NCI-H510A (cell line): ENCODE measurements around the gene FBN2.

Source experiments
- DNase-seq: peaks from one replicate; lab custom pipeline; 2025; lab: John Stamatoyannopoulos, UW

Gene FBN2

GRCh38 chr5:128305341-128305740 lies 232.7 kb downstream of the FBN2 start:
- DNase-seq, result no peak

- DNase-seq, result no peak
These were observed 233.3 kb downstream of the FBN2 start for GRCh38 chr5:128304791-128305190.

- DNase-seq, result no peak
These were observed 234.0 kb downstream of the FBN2 start for GRCh38 chr5:128304088-128304487.

- no peak for DNase-seq
These were observed 234.5 kb downstream of the FBN2 start for GRCh38 chr5:128303593-128303992.

- DNase-seq, result no peak
These were observed 237.9 kb downstream of the FBN2 start for GRCh38 chr5:128300181-128300580.

GRCh38 chr5:128290152-128290858 lies 247.7 kb downstream of the FBN2 start:
- DNase-seq, result no peak

GRCh38 chr5:128287740-128288139 lies 250.3 kb downstream of the FBN2 start:
- DNase-seq, result no peak

- no peak for DNase-seq
These were observed 253.8 kb downstream of the FBN2 start for GRCh38 chr5:128284236-128284635.

- DNase-seq, result no peak
These were observed 258.7 kb downstream of the FBN2 start for GRCh38 chr5:128279345-128279744.

GRCh38 chr5:128276537-128277216 lies 261.4 kb downstream of the FBN2 start:
- DNase-seq, result no peak

GRCh38 chr5:128274441-128274840 lies 263.6 kb downstream of the FBN2 start:
- DNase-seq, result no peak

- DNase-seq, result no peak
These were observed 264.3 kb downstream of the FBN2 start for GRCh38 chr5:128273736-128274135.

- no peak for DNase-seq
These were observed 266.1 kb downstream of the FBN2 start for GRCh38 chr5:128271859-128272464.

GRCh38 chr5:128271071-128271470 lies 267.0 kb downstream of the FBN2 start:
- no peak for DNase-seq

- DNase-seq, result no peak
These were observed 273.3 kb downstream of the FBN2 start for GRCh38 chr5:128264564-128265360.

- DNase-seq, result no peak
These were observed 274.7 kb downstream of the FBN2 start for GRCh38 chr5:128263357-128263756.

GRCh38 chr5:128262911-128263310 lies 275.1 kb downstream of the FBN2 start:
- DNase-seq, result no peak

- no peak for DNase-seq
These were observed 278.4 kb downstream of the FBN2 start for GRCh38 chr5:128259607-128260021.

- DNase-seq, result no peak
These were observed 279.7 kb downstream of the FBN2 start for GRCh38 chr5:128258372-128258771.

- DNase-seq, result no peak
These were observed 281.0 kb downstream of the FBN2 start for GRCh38 chr5:128257076-128257475.

GRCh38 chr5:128254789-128255188 lies 283.3 kb downstream of the FBN2 start:
- no peak for DNase-seq

GRCh38 chr5:128253880-128254279 lies 284.2 kb downstream of the FBN2 start:
- DNase-seq, result no peak
